COLO668 (cell line): Measurements from ENCODE around the gene NFKBIE.

ENCODE experiments used
- DNase-seq: peaks from one replicate; lab custom pipeline; 2025; ENCODE audit not compliant: unreplicated experiment; lab: John Stamatoyannopoulos, UW

Gene NFKBIE

DNA sequence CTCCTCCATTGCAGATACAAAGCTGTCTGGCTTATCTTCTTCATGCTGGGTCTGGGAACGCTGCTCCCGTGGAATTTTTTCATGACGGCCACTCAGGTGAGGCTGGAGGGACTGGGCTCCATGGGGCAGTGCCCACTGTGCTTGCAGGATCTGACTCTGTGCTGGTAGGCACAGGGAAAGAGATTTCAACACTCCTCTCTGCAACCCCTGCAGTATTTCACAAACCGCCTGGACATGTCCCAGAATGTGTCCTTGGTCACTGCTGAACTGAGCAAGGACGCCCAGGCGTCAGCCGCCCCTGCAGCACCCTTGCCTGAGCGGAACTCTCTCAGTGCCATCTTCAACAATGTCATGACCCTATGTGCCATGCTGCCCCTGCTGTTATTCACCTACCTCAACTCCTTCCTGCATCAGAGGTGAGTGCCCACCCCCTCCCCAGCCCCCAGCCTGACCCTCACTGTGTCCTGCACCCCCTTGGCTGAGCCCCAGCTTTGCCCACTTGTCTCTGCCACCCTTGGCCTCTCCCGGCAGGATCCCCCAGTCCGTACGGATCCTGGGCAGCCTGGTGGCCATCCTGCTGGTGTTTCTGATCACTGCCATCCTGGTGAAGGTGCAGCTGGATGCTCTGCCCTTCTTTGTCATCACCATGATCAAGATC is 35.8 kb downstream of the NFKBIE start:
- DNase-seq: no peak

DNA sequence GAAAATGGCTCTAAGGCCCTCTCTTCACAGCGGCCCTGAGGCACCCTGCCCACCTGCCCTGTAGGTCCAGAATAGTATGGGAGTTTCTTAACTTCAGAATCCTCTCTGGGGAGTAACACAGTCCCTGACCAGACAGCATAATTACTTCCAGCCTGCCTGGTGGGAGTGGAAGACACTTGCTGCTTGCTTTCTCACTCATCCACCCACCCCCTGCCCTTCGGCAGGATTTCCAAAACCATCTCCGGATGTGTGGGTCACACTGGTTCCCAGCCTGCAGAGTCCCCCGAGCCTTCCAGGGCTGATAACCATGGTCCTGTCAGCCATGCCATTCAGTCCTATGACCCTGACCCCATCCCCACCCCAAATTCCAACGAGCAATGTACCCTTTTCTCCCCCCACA is 36.5 kb downstream of the NFKBIE start:
- no peak for DNase-seq

DNA sequence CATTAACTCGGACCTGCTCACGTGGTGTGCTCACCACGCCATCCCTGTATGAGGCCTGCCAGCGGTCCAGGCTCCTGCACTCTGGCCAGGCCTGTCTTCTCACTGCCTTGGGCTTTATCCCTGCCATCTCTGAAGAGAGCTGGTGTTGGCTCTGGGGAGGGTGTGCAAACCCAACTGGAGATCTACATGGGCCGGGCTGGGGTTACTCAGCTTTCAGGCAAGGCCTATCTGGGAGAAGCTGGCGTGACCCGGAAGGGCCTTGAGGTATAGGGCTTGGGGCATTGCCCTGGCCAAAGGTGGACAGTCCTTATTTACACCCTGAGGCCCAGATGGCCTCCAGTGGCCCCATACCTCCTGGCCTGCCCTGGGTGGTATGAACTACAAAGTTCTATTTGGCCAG is 36.9 kb downstream of the NFKBIE start:
- DNase-seq: no peak

DNA sequence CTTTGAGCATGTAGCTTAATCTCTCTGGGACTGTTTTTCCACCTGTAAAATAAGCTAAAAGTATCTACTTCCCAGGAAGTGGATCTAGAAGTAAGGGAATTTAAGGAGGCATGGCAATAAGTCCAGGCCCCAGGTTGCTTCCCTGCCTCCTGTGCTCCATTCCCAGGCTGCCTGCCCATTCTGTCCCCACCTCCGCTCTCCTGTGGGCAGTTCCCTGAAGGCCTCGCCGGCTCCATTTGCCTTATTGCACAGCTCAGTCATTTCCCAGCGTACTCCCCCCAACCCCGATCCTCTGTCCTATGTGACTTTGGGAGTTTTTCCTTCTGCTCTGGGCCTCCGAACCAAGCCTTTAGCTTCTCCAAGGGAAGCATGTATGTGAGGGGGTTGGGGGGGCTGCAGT is 37.3 kb downstream of the NFKBIE start:
- DNase-seq: no peak

DNA sequence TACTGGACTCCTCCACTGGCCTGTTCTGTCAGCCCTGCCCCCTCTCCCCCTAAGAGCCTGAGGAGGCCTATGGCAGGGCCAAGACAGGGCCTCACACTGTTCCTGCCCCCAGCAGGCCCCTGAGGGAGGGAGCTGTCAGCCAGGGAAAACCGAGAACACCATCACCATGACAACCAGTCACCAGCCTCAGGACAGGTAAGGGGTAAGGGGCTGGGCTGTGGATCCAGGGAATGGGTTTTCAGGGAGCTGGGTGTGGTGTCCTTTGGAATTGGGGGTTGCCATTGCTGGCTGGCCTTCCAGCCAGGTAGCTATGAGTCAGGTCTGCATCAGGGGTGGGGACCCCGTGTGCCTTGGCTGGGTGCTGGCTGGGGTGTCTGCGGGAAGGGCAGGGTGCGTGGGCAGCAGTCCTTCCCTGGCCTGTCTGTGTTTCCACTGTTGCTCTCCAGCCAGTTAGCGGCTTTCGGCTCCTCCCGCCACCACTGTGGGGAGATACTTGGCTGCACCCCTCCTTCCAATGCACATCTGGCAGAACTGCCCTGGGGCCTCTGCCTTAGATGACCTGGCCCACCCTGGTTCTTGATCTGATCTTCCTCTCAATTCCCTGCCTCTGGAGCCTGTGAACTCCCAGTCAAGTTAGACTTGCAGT is 38.1 kb downstream of the NFKBIE start:
- DNase-seq: no peak

DNA sequence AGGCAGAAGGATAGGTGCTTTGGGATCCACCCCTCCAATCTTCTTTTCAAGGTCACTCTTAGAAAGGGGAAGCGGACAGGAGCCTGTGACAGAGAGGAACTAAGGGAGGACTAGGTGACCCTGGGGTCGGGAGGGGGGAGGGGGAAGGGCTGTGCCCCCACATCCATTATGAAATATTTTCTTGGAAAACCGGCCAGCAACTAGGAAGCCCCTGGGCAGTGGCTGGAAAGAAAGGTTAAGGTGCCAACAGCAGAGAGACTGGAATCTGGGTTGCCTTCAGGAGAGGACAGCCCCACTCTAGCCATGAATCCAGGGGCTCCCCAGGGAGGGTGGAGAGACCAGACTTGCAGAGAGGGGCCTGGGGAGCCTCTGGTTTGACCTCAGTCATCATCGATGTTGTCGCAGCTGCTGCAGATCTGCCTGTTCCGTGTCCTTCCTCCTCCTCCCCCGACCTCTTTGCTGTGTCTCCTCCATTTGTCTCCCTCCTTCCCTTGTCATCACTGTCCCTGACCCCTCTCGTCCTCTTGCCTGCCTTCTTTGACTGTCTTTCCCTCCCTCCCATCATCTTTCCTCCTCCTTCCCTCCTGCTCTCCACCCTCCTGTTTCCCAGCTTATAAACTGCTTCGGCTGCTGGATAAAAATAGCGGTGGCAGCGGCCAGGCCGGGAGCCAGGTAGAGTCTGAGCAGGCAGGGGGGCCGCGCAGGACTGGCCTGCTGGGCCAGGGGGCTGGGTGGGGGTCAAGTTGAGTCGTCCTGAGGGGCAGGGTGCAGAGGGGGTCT is 38.8 kb downstream of the NFKBIE start:
- peak; percentile 6 for DNase-seq

DNA sequence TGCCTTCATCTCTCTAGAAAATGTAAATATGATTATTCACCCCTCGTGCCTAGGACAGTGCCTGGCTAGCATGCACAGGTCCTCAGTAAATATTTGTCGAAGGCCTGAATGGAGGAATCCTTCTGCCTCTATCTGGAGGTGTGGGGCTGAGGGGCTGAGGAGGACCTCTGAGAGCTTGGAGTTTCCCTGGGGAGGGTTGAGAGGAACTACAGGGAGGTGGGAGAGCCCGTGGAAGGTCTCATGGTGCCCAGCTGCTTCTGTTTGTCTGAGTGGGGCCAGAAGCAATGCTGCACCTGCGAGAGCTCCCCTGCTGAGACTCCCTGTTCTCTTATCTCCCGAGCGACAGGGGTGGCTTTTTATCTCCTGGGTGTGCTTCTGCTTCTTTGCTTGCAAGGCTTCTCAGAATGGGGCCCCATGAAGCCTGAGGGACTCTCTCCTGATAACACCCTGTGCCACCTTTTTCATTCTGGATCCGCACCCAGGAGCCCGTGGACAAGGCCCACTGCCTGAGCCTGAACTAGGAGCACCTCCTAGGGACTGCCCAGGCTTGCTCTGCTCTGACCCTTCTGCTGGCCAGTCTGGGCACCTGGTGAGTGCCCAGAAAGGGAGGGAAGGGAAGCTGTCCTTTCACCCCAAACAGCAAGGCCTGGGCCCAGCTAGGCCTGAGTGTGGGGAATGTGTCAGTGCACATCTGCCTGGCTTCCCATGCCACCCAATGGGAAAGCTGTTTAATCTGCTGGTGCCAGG is 39.6 kb downstream of the NFKBIE start:
- peak; percentile 34 for DNase-seq

DNA sequence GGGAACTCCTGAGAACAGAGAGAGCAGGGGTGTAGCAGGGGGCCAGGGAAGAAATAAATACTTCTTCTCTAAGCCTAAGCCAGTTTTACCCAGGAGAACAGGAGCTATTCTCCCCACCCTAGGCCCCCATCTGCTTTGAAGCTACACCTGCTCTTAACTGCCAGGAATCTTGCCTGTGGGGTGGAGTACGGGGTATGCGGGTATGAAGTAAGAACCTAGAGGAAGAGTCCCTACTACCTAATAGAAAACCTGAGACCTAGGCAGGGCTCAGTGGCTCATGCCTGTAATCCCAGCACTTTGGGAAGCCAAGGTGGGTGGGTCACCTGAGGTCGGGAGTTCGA is 40.4 kb downstream of the NFKBIE start:
- no peak for DNase-seq

DNA sequence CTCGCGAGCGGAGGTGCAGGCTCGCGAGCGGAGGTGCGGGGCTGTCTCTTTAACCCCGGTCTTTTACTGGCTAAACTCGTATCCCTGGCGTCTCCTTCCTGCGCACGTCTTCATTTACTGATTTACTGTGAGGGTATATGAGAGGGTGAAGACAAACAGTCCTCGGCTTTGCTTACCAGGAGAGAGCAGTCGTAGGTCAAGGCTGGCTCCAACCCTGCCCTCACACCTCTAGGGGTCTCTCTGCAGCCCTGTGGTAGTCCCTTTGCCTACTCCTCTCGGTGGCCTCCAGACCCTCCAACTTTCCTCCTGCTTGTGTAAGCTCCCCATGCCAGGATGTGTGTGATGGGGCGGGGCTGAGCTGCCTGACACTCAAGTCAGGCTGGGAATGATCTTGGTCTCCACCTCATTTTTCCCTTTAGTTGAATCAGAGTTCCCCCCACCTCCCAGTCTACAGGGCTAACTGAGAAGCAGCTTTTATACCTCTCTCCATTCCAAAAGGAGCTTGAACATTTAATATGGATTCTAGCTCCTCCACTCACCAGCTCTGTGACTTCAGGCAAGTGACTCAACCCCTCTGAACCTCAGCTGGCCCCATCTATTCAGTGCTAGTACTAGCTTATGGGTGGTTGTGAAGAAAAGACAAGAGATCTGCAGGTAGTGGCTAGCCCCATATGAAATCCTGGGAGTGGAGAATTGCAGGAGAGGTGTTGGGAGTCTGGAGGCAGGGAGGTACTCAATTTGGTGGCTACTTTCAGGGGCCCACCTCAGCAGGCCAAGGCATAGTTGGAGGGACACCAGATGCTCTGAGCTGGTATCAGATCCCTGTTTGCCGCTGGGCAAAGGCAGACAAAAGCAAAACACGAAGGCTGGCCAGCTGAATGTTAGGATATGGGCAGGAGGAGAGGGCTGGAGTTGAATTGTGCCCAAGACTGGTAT is 41.1 kb downstream of the NFKBIE start:
- DNase-seq: peak; percentile 31

DNA sequence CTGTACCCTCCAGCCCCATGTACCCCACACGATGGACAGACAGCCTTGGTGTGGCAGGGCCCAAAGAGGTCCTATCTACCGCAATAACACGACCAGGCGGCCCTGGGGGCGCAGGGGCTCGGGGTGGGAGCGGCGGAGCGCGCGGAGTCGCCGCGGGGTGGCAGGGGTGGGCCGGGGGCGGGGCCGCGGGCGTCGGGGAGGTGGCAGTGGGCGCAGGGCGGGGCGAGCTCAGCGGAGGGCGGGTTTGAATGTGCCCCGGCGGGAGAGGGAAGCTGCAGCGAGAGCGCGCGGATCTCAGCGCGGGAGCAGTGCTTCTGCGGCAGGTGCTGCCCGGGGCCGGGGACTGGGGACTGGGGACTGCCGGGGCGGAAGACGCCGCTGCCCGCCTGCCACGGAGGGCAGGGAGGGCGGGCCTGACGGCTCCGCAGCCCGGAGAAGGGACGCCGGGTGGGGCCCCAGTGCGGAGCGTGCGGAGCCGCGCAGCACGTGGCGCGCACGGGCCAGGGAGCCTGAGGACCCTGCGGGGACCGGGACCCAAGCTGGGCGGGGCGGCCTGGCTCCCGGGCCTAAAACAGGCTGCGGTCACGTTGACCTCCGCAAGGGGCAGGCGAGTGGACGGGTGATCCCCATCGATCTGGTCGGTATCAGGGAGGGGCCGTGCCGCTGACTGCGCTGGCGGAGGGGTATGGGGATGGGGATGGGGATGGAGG is 41.9 kb downstream of the NFKBIE start, which contains the start of gene SLC29A1:
Gene SLC29A1, plus strand, starts transcription at position 277 of the 710 bp plus-strand sequence. CDS start 3,719 bp downstream, outside the sequence.
- DNase-seq: peak; percentile 86

DNA sequence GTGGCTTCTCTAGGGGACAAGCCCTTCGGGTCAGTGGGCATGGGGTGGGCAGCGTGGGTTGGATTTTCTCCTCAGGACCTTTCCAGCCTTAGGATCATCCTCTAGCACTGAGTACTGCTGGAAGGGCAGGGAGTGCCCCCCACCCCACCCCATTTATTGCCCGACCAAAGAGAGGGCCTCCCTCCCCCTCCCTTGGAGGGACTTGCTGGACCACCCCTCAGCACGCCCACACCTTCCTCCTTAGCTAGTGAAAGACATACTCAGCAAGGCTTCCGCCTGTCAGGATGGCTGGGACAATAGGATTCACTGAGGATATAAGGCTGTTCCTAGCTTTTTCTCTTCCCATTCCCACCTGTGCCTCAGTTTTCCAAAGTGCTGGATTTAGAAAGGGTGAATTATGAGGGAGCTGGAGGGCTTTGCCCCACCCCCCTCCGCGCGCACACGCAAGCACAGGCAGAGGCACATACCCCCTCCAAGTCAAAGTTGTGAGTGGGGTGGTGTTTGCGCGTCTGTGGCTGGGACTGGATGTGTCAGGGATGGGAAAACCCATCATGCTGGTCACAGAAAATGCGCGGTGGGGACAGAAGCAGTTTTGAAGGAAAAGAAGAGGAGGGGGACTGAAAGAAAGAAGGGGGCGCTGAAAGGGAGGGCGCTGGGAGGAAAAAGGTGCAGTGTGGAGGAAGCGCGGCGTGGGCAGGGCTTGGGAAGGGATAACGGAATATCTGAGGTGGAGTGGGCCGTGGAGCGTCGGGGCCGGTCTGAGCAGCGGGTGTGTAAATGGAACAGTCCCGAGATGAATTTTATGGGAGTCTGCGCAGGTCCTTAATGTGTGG is 42.6 kb downstream of the NFKBIE start:
- peak; percentile 38 for DNase-seq

DNA sequence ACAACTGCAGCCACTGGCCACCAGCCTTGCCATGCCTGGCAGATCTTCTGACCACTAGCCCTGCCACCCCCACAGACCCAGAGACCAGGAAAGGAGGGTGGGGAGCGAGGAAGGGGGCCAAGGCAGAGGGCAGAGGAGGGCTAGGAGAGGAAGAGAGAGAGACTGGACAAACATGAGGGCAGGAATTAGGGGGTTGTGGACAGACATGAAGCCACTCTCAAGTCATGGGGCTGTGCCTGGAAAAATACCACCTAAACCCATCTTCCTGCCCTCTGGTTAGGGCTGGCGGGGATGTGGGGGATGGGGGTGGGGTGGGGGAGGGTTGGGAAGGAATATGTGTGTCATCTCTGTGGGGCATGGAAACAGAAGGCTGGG is 43.4 kb downstream of the NFKBIE start:
- DNase-seq: no peak

DNA sequence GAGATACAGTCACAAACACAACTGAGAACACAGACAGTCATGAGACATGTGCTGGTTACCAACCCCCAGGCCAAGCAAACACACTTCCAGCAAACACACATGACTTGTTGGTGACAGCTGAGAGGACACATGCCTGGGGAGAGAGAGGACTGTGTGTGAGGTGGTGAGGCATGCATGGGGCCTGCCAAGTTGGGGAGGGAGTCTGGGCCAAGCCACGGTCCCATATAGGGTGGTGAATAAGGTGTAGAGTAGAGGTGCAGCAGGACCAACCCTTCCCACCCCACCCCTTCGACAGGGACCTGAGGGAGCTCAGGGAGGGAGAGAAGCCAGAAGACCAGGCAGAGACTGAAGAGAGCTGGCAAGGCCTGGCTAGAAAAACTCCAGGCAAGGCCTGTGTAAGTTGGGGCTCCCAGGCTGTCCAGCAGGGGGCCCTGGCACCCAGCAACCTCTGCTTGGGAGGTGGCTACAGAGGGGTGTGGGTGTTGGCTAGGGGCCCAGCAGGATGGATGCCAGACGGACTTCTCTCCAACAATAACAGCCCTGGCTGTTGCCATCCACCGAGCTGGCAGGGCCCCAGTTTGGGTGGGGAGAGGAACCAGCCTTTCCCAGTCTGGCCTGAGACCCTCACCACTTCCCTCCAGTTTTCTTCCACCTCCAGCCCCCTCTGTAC is 43.9 kb downstream of the NFKBIE start:
- DNase-seq: peak; percentile 77

DNA sequence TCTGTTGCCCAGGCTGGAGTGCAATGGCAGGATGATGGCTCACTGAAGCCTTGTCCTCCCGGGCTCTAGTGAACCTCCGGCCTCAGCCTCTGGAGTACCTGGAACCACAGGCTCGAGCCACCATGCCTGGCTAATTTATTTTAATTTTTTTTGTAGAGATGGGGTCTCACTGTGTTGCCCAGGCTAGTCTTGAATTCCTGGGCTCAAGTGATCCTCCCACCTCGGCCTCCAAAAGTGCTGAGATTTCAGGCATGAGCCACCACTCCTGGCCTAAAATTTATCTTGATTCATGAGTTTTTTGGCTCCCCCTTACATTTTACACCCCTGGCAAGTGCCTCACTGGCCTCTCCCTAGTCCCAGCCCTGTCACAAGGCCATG is 44.4 kb downstream of the NFKBIE start:
- DNase-seq: no peak

DNA sequence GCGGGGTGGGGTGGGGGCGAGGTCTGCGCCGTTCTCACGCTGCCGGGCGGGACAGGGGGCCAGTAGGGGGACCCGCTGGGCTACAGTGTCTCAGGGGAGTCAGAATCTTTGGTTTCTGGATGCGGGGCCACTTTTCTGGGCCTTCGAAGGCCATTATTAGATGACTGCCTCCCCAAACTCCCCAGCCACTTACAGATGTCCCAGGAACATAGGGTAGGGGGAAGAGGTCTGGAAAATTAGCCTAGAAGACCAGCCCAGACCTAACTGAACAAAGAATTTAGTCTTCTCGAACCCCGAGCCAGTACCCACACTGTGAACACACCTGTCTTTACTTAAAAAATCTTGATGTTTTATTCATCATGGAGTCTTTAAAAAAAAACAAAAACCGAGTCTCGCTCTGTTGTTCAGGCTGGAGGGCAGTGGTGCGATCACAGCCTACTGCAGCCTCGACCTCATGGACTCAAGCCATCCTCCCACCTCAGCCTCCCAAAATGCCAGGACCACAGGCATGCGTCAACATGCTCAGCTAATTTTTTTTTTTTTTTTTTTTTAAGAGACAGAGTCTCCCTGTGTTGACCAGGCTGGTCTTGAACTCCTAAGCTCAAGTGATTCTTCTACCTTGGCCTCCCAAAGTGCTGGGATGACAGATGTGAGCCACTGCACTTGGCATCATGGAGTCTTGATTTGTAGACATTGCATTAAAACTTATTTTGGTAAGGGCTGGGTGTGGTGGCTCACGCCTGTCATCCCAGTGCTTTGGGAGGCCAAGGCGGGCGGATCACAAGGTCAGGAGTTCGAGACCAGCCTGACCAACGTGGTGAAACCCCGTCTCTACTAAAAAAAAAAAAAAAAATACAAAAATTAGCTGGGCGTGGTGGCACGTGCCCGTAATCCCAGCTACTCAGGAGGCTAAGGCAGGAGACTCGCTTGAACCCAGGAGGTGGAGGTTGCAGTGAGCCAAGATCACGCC is 45.3 kb downstream of the NFKBIE start:
- no peak for DNase-seq

DNA sequence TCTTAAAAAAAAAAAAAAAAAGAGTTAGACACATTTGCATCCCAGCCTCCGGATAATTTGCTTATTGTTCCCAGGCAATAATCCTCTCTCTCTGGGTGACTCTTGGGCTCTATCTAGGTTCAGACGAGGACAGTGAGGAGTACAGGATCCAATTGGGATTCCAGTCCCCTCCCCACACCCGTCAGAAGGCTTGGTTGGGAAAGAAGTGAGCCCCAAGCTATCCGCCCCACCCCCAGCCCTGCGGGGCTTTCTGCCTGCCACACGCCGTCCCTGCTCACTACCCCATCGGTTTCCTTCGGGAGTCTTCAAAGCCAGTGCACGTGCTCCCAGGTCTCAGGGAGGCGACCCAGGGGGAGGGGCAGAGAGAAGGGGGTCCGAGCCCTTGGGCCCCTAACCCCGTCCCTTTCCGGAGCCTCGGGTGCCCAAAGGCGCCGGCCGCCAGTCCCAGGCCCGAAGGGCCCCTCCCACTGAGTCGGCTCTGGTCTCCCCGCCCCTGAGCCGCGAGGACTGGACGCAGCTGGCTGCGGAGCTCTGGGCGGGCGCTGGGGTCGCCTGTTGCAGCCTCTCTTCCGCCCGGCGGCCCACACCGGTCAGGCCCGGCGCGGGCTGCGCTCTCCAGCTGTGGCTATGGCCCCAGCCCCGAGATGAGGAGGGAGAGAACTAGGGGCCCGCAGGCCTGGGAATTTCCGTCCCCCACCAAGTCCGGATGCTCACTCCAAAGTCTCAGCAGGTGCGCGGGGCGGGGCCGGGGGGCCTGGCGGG is 46.1 kb downstream of the NFKBIE start:
- peak; percentile 73 for DNase-seq
